ENCODE data around the gene CEP112. TPM values are rescaled to one million over a fixed set of nuclear protein-coding genes. Genes with fewer than 3 reads are reported as not detected.

The CEP112 gene
- polyA plus RNA-seq, 1 donor (not counting 4 experiments of a cell fraction or from before 2014, with no cell fraction given): 2.6 TPM

- H3K9me1 ChIP-seq (ENCODE audit: control insufficient read depth, extremely low read depth, insufficient read depth, low read length): no peaks in the 10 kb centered on the region
- FAIRE-seq (no peak), DNase-seq (ENCODE audit: low read depth, low spot score) (no peak)
- dilution Hi-C loops (cut with MboI; ENCODE audit: extremely low pct_ligation_motif_present, low sequenced_read_pairs): no loop called here
- H3K9ac ChIP-seq (ENCODE audit: control insufficient read depth, extremely low read depth, insufficient read depth, low read length): no peak overlapping the region
- H3K27me3 ChIP-seq (ENCODE audit: control insufficient read depth, extremely low read depth, insufficient read depth, low read length): no peaks in the 10 kb centered on the region
- no peak overlapping the region for H3K4me2 ChIP-seq (ENCODE audit: control insufficient read depth, extremely low read depth, insufficient read depth, low read depth, low read length)
- H3K27ac ChIP-seq (ENCODE audit: control insufficient read depth, insufficient read depth, low read length): no peak overlapping the region
- no peak overlapping the region for H3K4me3 ChIP-seq (ENCODE audit: control insufficient read depth in 2 of 3, extremely low read depth in 1 of 3, insufficient read depth in 2 of 3, low read depth in 1 of 3, low read length in 3 of 3)
- no peaks in the 10 kb centered on the region for H4K20me1 ChIP-seq (ENCODE audit: control insufficient read depth, extremely low read depth, insufficient read depth, low read length)
- no peaks in the 10 kb centered on the region for H3K36me3 ChIP-seq (ENCODE audit: control insufficient read depth in 2 of 2, extremely low read depth in 1 of 2, insufficient read depth in 2 of 2, low read length in 2 of 2)
- H3K4me1 ChIP-seq (ENCODE audit: control insufficient read depth, extremely low read depth, insufficient read depth, low read length): no peaks in the 10 kb centered on the region
- H3K9me3 ChIP-seq (ENCODE audit: control insufficient read depth, low read depth, low read length): no peaks in the 10 kb centered on the region
- no peak overlapping the region for H2AFZ ChIP-seq (ENCODE audit: control insufficient read depth, low read length)
- no peak for TF ChIP-seq CTCF (optimal IDR thresholded peaks at IDR 0.05 in 1 of 3, IDR thresholded peaks at IDR 0.05 in 1 of 3, conservative IDR thresholded peaks at IDR 0.05 in 1 of 3; ENCODE audit: extremely low read depth in 1 of 3, insufficient read depth in 2 of 3, low read length in 3 of 3)
- no peak for TF ChIP-seq EZH2 (IDR thresholded peaks at IDR 0.05; ENCODE audit: low read length)
- no peaks in the 10 kb centered on the region for H3K79me2 ChIP-seq (ENCODE audit: control insufficient read depth, insufficient read depth, low read length)
Measured at GRCh38 chr17:65586899-65587298, 605.0 kb downstream of the CEP112 start.

Other genes with a start within 250 kb of the CEP112 start
- not detected in 3 replicates for gene APOH, start 37.3 kb upstream of the CEP112 start, polyA plus RNA-seq
- gene PRKCA, start 110.5 kb upstream of the CEP112 start, polyA plus RNA-seq: 2.4 to 3.8 TPM (median 3.6 TPM) in 3 replicates

Data from keratinocyte (primary cell).